HG02759 (cell line): ENCODE measurements around the gene NUP188.

Experiments used
- ATAC-seq: cut with Tn5 transposase; IDR thresholded peaks from one replicate; pipeline ENCODE4 v1.9.1; 2021; ENCODE audit warnings: mild to moderate bottlenecking, moderate library complexity; ENCODE audit not compliant: unreplicated experiment

The NUP188 gene

DNA sequence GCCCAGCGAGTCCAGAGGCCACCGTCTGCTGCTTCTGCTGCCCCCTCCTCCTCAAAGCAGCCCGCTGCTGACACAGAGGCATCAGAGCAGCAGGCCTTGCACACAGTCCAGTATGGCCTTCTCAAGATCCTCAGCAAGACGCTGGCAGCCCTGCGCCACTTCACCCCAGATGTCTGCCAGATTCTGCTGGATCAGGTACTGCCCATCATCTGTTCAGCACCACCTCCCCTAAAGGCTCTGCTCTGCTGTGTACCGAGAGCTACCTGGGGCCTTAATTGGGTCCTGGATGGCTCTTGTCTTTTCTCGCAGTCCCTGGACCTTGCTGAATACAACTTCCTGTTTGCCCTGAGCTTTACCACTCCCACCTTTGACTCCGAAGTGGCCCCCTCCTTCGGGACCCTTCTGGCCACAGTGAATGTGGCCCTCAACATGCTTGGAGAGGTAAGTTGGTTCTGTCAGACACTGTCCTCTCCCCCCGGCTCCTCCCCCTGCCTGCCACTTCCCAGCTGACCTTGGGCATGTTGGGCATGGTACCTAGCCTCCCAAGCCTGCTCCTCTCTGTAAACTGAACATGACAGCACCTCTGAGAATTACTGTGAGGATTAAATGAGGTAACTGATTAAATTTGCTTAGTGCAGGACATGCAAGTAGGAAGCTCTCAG lies 58.0 kb downstream of the NUP188 start:
- no peak for ATAC-seq

GRCh38 chr9:129006328-129007034 lies 59.0 kb downstream of the NUP188 start:
- no peak for ATAC-seq

DNA sequence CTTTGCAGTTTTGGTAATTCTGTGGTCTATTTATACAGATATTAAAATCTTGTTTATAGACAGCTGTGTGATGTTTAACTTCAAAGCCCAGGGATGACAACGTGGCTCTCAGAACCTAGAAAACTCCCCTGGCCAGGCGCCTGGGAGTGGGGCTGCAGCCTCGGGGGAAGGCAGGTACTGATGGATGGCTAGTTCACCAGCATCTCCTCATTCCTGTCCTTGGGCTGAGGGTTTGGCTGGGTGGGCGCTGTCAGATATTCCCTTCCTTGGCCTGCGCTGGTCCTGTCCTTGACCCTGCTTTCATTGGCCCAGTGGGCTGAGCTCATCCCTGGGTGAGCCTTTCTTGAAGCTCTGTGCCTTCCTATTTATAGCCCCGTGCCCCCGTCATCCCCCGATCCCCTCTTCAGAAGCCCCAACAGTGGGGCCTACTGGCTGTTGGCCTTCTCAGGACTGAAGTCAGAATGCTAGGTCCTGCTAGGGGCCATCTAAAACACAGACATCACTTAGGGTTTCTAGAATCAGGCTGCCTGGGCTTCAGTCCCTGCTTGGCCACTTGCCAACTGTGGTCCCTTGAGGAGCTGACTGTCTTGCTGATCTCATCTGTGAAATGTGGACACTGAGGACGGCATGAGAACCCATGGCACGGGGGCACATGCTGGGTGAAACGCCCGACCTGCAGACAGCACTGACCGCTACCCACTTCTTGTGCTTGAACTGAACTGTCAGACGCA lies 59.7 kb downstream of the NUP188 start:
- ATAC-seq, result no peak

DNA sequence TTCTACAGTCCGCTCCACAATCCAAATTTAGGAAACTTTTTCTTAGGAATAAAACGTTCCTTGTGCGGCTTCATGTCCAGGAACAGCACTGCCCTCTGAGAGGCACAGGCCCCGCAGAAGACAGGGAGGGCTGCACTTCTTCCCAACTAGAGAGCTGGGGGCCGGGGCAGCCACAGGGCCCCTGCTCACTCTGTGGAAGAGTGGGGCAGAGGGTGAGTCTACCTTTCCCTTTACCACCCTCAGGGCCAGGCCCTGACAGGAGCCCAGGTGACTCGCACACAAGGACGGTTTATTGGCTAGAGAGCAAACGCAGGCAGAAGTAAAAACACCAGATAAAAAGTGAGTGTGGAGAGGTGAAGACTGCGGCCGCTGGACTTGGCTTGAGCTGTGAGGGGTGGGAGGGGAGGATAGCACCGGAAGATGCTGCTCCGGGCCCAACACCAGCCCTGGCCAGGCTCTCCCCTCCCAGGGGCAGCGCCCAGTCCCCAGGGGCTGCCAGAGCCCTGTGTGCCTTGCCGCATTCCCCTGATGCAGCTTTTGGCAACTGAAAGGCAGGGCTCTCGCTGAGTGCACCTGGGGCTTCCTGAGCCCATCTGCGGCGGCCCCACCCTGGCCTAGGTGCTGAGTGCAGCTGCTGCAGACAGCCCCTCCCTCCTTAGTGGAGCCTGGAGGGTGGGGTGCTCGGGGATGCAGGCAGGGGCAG lies 60.4 kb downstream of the NUP188 start:
- ATAC-seq, result no peak

GRCh38 chr9:129008469-129008965 lies 61.0 kb downstream of the NUP188 start:
- ATAC-seq, result no peak

- ATAC-seq, result no peak
These were observed 61.6 kb downstream of the NUP188 start for GRCh38 chr9:129008986-129009583.

DNA sequence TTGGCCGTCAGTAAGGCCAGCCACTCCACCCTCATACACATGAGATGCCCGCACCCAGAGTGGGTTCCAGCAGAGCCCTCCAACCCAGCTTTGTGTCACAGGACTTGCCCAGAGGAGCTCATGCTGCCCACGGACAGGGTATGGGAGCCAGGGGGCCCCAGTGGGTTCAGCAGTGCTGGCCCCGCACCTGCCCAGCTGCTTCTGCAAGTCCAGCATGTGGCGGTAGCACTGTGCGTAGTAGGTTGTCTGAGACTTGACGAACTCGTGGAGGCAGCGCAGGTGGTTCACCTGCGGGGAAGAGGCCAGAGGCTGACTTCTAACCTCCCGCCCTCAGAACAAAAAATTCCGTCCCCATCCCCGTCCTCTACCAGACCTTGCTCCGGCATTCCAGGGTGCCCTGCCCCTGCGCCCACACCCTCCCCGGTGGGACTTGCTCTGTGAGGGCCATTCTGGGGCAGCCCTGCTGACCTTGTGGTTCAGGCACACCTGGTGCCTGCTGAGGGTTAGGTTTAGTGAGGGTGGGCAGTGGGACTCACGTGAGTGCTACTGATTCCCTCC lies 62.2 kb downstream of the NUP188 start:
- no peak for ATAC-seq

GRCh38 chr9:129010267-129010975 lies 62.9 kb downstream of the NUP188 start:
- ATAC-seq, result no peak

- ATAC-seq, result no peak
These were observed 63.7 kb downstream of the NUP188 start for GRCh38 chr9:129011170-129011569.

DNA sequence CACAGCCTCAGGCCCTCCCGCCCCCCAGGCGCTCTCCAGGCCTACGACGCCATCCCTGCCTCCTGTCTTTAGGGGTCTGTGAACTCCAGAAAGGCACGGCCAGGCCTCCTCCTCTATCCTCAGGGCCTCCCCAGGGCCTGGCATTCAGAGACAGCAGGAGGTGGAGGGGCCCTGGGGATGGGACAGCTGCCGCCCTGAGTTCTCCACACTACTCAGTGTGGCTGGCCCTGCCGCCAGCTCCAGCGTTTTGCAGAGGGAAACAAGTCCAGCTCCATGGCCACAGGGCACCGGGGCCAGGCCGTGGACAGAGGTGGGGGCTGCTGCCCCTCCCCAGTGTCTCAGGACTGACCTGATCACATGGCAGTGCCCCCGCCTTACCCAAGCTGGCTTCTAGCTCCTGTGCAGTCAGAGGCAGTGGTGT lies 64.3 kb downstream of the NUP188 start:
- ATAC-seq, result no peak

GRCh38 chr9:129012343-129012742 lies 64.8 kb downstream of the NUP188 start:
- no peak for ATAC-seq

DNA sequence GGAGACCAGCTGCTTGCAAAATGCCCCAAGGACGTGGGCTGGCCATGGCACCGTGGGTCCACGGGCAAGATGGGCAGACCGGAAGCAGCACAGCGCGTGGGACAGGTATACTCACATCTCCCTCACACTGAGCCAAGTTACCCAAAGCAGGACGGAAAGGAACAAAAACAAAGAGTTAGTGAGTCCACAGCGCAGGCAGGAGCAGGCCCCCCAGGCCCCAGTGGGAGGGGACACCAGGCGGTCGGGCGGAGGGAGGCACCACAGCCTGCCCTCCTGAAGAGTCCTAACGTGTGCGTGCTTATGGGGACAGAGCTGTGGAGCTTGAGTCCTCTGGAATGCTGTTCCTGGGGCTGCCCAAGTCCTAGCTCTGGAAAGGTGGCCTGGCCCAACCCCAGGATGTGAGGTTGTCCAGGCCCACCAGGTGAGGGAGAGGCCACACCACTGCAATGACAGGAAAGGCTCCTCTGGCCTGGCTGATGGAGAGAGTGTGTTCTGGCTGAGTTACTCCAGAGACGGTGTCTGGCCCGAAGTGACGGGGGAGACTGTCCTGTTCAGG lies 65.5 kb downstream of the NUP188 start:
- no peak for ATAC-seq

DNA sequence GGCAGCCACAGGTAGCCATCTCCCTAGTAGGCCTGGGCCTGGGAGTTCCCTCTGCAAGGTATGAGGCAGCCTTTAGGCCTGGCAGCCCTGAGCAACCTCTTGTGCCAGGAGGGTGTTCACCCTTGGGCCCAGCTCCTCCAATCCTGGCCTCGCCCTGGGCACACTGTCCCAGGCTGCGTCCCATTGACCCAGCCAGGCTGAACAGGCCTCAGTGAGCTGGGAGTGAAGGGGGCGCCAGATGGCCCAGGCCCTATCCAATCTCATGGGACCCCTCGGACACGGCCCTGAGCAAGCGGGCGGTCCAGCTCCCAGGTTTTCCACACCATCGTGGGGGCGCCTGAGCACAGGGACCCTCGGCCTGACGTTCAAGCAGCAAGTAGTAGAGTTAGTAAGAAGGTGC lies 66.2 kb downstream of the NUP188 start:
- ATAC-seq, result no peak

DNA sequence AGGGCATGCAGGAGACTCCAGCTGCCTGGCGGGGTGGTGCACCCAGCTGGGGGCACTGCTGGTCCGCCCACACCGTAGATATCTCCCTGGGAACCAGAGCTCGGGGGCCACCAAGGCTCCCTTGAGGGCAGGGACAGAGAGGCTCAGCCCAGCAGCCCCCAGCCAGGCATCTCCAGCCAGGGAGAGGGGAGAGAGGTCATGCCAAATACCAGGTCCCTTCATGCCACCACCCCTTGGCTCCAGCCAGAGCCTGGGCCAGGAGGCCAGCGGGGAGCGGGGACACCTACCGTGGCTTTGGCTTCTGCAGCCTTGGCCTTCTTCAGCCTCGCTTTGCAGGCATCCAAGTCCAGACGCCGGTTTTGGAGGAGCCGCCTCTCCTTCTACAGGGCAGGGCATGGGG lies 66.6 kb downstream of the NUP188 start:
- no peak for ATAC-seq

GRCh38 chr9:129014608-129015007 lies 67.1 kb downstream of the NUP188 start:
- ATAC-seq, result no peak

DNA sequence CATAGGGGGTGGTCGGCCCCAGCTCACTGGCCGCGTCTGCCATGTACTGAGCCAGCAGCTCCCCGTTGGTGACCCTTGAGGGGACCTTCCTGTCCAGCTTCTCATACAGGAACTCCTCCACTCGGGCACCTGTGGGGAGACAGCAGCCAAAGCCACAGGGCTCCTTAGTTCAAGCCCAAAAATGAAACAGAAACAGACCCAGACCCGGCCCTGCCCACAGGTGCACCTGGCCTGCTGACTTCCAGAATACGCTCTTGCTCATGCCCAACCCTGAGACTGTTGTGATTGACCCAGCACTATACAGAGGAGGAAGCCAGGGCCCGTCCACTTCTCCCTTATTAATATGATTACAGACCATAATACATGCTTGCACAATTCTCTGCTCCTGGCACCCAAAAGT lies 73.6 kb downstream of the NUP188 start:
- peak; percentile 69 for ATAC-seq

GRCh38 chr9:129022037-129022436 lies 74.5 kb downstream of the NUP188 start:
- ATAC-seq, result no peak

DNA sequence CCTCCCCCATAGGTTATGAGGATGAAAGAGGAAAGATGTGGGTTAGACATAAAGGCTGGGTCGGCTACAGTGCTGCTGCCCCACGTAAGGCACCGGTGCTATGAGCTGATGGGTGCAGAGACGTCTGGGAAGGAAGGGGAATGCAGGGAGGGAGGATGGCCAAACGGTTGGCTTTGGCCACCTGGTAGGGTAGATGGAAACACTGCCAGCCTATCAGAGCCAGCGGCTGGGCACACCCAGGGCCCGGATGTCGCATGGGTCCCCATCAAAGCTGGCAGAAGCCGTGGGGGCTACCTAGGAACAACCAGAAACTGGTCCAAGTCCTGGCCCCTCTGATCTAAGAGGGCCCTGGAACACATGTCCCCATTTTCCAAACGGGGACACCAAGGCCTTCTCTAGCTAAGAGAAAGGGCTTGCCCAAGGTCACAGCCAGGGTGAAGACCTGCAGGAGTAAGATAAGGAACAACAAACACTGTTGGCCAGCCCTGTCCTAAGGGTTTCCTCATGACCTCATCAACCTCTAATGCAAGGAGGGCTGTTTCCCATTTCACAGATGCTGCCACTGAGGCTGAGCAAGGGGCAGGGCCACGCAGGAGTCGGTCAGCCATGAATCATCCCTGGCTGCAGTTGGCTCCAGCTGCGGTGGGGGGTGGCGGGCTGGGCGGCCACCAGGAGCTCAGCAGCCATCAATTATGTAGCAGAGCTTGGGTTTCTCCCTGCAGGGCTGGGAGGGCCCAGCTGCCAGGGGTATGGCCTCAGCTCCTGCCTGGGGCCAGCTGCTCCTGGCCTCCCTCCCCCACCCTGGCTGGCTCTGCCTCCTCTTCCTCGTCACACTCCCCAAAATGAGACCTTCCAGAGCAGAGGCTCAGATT lies 75.8 kb downstream of the NUP188 start:
- ATAC-seq, result no peak

DNA sequence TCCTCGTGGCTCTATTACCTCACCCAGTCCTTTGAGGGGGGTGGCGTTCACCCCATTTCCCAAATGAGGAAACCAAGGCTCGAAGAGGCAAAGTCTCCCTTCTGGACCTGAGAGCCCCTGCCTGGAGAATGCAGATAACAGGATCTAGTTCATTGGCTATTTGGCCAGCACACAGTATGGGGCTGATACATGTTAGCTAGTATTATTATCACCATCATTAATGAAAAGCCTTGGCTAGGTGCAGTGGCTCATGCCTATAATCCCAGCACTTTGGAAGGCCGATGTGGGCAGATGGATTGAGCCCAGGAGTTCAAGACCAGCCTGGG lies 76.4 kb downstream of the NUP188 start:
- ATAC-seq, result no peak
